ENCODE measurements around the gene CAT. TPM values are rescaled to one million over a fixed set of nuclear protein-coding genes. Genes with fewer than 3 reads are reported as not detected.
A peak's percentile ranks its signal among the peaks of the same experiment; 100 is the strongest.

The CAT gene
- total RNA-seq, 1 donor from 2014 or later, result 31.1 TPM

- Mint-ChIP-seq H3K27ac (ENCODE audit: unreplicated experiment) (peak overlapping the region; percentile 14), H3K27me3 (ENCODE audit: low read depth) (no peaks in the 10 kb centered on the region), H3K36me3 (ENCODE audit: low read depth) (peaks cover 18% of the 10 kb centered on the region), H3K4me3 (ENCODE audit: unreplicated experiment) (no peak overlapping the region), H3K9me3 (ENCODE audit: low read depth) (no peaks in the 10 kb centered on the region), H3K4me1 (ENCODE audit: low read depth) (peaks cover 16% of the 10 kb centered on the region)
- DNase-seq (ENCODE audit: low spot score), result no peak
- TF ChIP-seq CTCF (IDR thresholded peaks at IDR 0.05), result no peak
Measured at GRCh38 chr11:34448223-34448994, 9.7 kb downstream of the CAT start.

DNA sequence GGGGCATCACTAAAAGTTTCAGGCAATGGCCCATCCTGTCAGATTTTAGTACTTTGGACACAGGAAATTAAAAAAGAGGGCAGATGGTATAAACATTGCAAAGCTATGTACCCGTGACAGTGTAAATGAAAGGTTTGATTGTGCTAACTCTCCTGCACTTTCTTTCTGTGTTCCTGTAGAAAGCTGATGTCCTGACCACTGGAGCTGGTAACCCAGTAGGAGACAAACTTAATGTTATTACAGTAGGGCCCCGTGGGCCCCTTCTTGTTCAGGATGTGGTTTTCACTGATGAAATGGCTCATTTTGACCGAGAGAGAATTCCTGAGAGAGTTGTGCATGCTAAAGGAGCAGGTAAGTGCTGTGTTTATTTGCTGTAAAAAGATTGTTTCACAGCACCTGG, 10.3 kb downstream of the CAT start:
- no peaks in the 10 kb centered on the region for H3K27me3 Mint-ChIP-seq (ENCODE audit: low read depth)
- peaks cover 24% of the 10 kb centered on the region for H3K36me3 Mint-ChIP-seq (ENCODE audit: low read depth)
- H3K9me3 Mint-ChIP-seq (ENCODE audit: low read depth), result no peaks in the 10 kb centered on the region
- H3K4me3 Mint-ChIP-seq (ENCODE audit: unreplicated experiment), result no peak overlapping the region
- peaks cover 16% of the 10 kb centered on the region for H3K4me1 Mint-ChIP-seq (ENCODE audit: low read depth)
- TF ChIP-seq CTCF (IDR thresholded peaks at IDR 0.05), result no peak
- DNase-seq (ENCODE audit: low spot score), result no peak
- H3K27ac Mint-ChIP-seq (ENCODE audit: unreplicated experiment), result peak overlapping the region; percentile 14

- Mint-ChIP-seq H3K4me1 (ENCODE audit: low read depth) (peaks cover 16% of the 10 kb centered on the region), H3K36me3 (ENCODE audit: low read depth) (peaks cover 29% of the 10 kb centered on the region), H3K4me3 (ENCODE audit: unreplicated experiment) (no peak overlapping the region), H3K9me3 (ENCODE audit: low read depth) (no peaks in the 10 kb centered on the region), H3K27ac (ENCODE audit: unreplicated experiment) (no peak overlapping the region), H3K27me3 (ENCODE audit: low read depth) (no peaks in the 10 kb centered on the region)
- no peak for TF ChIP-seq CTCF (IDR thresholded peaks at IDR 0.05)
- DNase-seq (ENCODE audit: low spot score), result no peak
Measured at GRCh38 chr11:34451053-34451452, 12.3 kb downstream of the CAT start.

- Mint-ChIP-seq H3K4me1 (ENCODE audit: low read depth) (no peaks in the 10 kb centered on the region), H3K4me3 (ENCODE audit: unreplicated experiment) (no peak overlapping the region), H3K9me3 (ENCODE audit: low read depth) (no peaks in the 10 kb centered on the region), H3K27me3 (ENCODE audit: low read depth) (no peaks in the 10 kb centered on the region), H3K27ac (ENCODE audit: unreplicated experiment) (no peak overlapping the region), H3K36me3 (ENCODE audit: low read depth) (peaks cover 52% of the 10 kb centered on the region)
- TF ChIP-seq CTCF (IDR thresholded peaks at IDR 0.05), result no peak
- DNase-seq (ENCODE audit: low spot score), result no peak
Measured at GRCh38 chr11:34454308-34455032, 15.7 kb downstream of the CAT start.

- H3K27me3 Mint-ChIP-seq (ENCODE audit: low read depth), result no peaks in the 10 kb centered on the region
- DNase-seq (ENCODE audit: low spot score), result no peak
- peaks cover 45% of the 10 kb centered on the region for H3K36me3 Mint-ChIP-seq (ENCODE audit: low read depth)
- TF ChIP-seq CTCF (IDR thresholded peaks at IDR 0.05), result no peak
- H3K4me3 Mint-ChIP-seq (ENCODE audit: unreplicated experiment), result no peak overlapping the region
- H3K9me3 Mint-ChIP-seq (ENCODE audit: low read depth), result no peaks in the 10 kb centered on the region
- H3K27ac Mint-ChIP-seq (ENCODE audit: unreplicated experiment), result no peak overlapping the region
- H3K4me1 Mint-ChIP-seq (ENCODE audit: low read depth), result no peaks in the 10 kb centered on the region
Measured at GRCh38 chr11:34457607-34458006, 18.9 kb downstream of the CAT start.

Data from chondrocyte (in vitro differentiated cells).